Right lobe of liver (tissue), 6 donors: ENCODE measurements around the gene TLR9. TPM values are rescaled to one million over a fixed set of nuclear protein-coding genes. Genes with fewer than 3 reads are reported as not detected.
A peak's percentile ranks its signal among the peaks of the same experiment; 100 is the strongest.

Experiments
- ATAC-seq, 4 donors: fragments of 200-7000 bp; cut with Tn5 transposase; one replicate each; pipeline ENCODE4 v1.9.1; 2020; ENCODE audit warnings: mild to moderate bottlenecking in 4 of 4, moderate library complexity in 4 of 4
- DNase-seq, 3 donors: peaks; one replicate each; pipeline ENCODE4 v3.0.0-alpha.2; 2020
- H3K27ac ChIP-seq, 3 donors: fragments of 200-600 bp; one replicate each; pipeline ENCODE4 v1.8.0; 2022
- H3K27me3 ChIP-seq, 2 donors: fragments of 200-600 bp; one replicate each; pipeline ENCODE4 v1.8.0; 2022
- H3K36me3 ChIP-seq, 4 donors: fragments of 200-600 bp; sonication (generic) in 1 of 4; one replicate each; pipeline versions ENCODE4 v1.5.1 to v1.8.0; 2017 to 2022; ENCODE audit warnings: control low read depth in 1 of 4
- H3K4me1 ChIP-seq, 4 donors: fragments of 200-600 bp; sonication (generic) in 1 of 4; one replicate each; pipeline versions ENCODE4 v1.5.1 to v1.8.0; 2017 to 2022; ENCODE audit warnings: control low read depth in 1 of 4
- H3K4me3 ChIP-seq, 3 donors: fragments of 200-600 bp; one replicate each; pipeline ENCODE4 v1.8.0; 2022
- H3K9me3 ChIP-seq, 4 donors: fragments of 200-600 bp; sonication (generic) in 1 of 4; one replicate each; pipeline versions ENCODE4 v1.5.1 to v1.8.0; 2017 to 2022; ENCODE audit warnings: control low read depth in 1 of 4
- CTCF ChIP-seq, 4 donors: fragments of 200-600 bp in 3 of 4; fragments of 450-650 bp in 1 of 4; IDR thresholded peaks; one replicate each; pipeline versions ENCODE4 v1.5.1 to v1.8.0; 2016 to 2022; ENCODE audit warnings: antibody characterized with exemption in 4 of 4, mild to moderate bottlenecking in 2 of 4
- POLR2A ChIP-seq: fragments of 450-650 bp; IDR thresholded peaks from one replicate; pipeline ENCODE4 v1.6.1; 2017; ENCODE audit warnings: antibody characterized with exemption, mild to moderate bottlenecking
- WGBS: methylation state at CpG from one replicate; pipeline ENCODE4 v1.1.6; 2018; ENCODE audit warnings: low coverage, low lambda C conversion rate; ENCODE audit not compliant: insufficient coverage; ENCODE audit errors: missing lambda C conversion rate; 5-methylcytosine and 5-hydroxymethylcytosine counted together
- intact Hi-C, 2 donors: fragments of 100-400 bp; cut with DNase I; formaldehyde crosslinking; loops; one replicate each; pipeline versions ENCODE4 v1.11.2 to v1.14.1; 2022
- total RNA-seq, 6 experiments: library from RNA; depleted of rRNA in 2 of 6; stranded (reverse); fragments of >200 nt in 2 of 6; fragmentation: NEBNext Ultra II Directional in 3 of 6; extraction: Animal tissue kit (Norgen Biotek cat#: 25700) in 3 of 6; gene quantifications; one replicate each; pipeline versions ENCODE4 v1.1.0 to v1.2.4, GENCODE V29; 2016 to 2023
- donor health status: DM: no; HTN: yes; CAD: no.
- donor health status: DM: no; HTN: no; CAD: no.
- donor health status: DM: no; HTN: no; CAD: no.
- donor health status: DM: no; HTN: yes; CAD: no.
- donor health status: DM: no; HTN: yes; CAD: no.

The TLR9 gene
- total RNA-seq, 6 experiments from 2014 or later = 0.12 to 0.59 (median 0.24) TPM; not detected in 2

DNA sequence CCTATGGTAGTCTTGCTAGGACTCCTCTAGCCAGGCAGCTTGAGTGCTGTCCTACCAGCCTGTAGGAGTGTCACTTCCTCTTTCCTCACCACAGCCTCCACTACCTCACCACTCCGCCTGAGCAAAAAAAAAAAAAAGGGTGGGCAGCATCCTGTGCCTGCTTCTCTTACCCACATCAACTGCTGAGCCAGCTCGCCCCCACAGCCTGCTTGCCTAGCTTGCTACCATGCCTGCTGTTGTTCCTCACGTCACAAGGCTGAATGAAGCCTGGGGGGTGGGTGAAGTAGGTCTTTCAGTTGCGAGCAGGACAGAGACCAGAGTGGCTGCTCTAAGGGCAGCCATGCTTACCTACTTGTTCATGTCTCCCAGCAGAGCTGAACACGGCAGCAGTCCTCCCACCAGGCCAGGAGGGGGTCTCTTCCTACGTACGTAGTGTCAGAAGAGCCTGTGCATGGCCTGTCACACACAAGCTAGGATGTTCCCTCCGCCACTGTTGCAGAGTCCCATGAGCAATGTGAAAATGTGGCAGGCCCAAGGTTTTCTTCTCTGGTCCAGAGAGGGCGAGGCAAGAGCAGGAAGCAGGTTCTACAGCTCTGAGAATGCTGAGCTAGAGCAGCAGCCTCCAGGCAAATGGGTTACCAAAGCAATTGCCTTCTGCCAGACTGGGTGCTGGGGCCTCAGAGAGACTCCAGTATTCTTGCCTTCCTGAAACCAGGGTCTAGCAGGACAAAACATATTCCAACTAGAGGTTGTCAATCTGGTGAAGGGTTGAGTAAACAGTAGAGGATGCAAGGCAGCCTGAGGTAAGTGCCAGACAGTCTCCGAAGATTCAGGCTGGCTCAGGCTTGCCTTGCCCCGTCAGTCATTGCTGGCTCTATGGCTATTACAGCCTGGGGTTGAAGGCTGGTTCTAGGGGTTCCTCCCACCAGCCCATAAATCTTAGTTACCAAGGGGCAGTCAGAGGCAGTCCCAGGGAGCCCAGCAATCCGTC lies 28.2 kb upstream of the TLR9 start:
- Histone ChIP-seq H3K36me3 (peaks cover 6 to 61% (median 37%) of the 10 kb centered on the region in 4 donors), H3K27me3 (no peaks in the 10 kb centered on the region), H3K4me1 (no peaks in the 10 kb centered on the region), H3K27ac (no peak overlapping the region), H3K4me3 (no peak overlapping the region), H3K9me3 (no peaks in the 10 kb centered on the region)
- TF ChIP-seq CTCF (IDR thresholded peaks at IDR 0.05) (no peak), POLR2A (no peak)
- WGBS = 39% methylated on average over 5 of the region's 12 CpGs
- DNase-seq (peak in 2 of 3 donors; percentile 45 to 61), ATAC-seq (peak; percentile 59 to 70 (median 64))
- intact Hi-C loops = no loop called here

DNA sequence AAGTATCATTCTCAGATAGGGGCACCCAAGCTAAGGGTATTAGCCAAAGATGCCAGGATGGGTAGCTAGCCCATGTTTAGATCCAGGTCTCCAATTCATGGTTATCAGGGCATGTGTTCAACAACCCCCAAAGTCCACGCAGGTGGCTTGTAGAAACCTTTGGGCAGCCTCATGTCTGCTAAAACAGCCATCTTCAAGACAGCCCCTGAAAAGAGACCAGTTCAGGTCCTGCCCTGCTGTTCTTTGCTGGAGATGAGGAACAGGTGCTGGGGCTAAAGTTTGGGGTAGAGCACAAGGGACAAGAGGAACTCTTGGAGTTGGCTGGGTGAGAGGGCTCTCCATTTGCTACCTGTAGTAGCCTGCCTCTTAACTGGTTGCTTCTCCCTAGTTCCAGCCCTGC lies 24.7 kb upstream of the TLR9 start:
- intact Hi-C loops = no loop called here
- peaks cover 0 to 26% (median 10%) of the 10 kb centered on the region in 4 donors for H3K36me3 ChIP-seq

GRCh38 chr3:52249683-52250082 lies 24.2 kb upstream of the TLR9 start:
- Histone ChIP-seq H3K4me3 (no peak overlapping the region), H3K27me3 (no peaks in the 10 kb centered on the region), H3K4me1 (peaks cover 0 to 16% (median 4%) of the 10 kb centered on the region in 4 donors), H3K36me3 (peaks cover 0 to 26% (median 9%) of the 10 kb centered on the region in 4 donors), H3K9me3 (no peaks in the 10 kb centered on the region), H3K27ac (no peak overlapping the region)
- DNase-seq (no peak), ATAC-seq (no peak)
- no peak for TF ChIP-seq POLR2A
- TF ChIP-seq CTCF (IDR thresholded peaks at IDR 0.05) = no peak
- WGBS = 89% methylated on average over 4 of the region's 6 CpGs
- intact Hi-C loops = no loop called here

More for the DNA sequence above, 24.7 kb upstream of the TLR9 start:
- Histone ChIP-seq H3K27ac (no peak overlapping the region), H3K9me3 (no peaks in the 10 kb centered on the region), H3K4me1 (peaks cover 0 to 16% (median 4%) of the 10 kb centered on the region in 4 donors), H3K4me3 (no peak overlapping the region), H3K27me3 (no peaks in the 10 kb centered on the region)
- TF ChIP-seq CTCF (IDR thresholded peaks at IDR 0.05) (no peak), POLR2A (no peak)
- WGBS = no CpG with 5 or more reads among the region's 1 CpG
- DNase-seq = no peak
- ATAC-seq = no peak

DNA sequence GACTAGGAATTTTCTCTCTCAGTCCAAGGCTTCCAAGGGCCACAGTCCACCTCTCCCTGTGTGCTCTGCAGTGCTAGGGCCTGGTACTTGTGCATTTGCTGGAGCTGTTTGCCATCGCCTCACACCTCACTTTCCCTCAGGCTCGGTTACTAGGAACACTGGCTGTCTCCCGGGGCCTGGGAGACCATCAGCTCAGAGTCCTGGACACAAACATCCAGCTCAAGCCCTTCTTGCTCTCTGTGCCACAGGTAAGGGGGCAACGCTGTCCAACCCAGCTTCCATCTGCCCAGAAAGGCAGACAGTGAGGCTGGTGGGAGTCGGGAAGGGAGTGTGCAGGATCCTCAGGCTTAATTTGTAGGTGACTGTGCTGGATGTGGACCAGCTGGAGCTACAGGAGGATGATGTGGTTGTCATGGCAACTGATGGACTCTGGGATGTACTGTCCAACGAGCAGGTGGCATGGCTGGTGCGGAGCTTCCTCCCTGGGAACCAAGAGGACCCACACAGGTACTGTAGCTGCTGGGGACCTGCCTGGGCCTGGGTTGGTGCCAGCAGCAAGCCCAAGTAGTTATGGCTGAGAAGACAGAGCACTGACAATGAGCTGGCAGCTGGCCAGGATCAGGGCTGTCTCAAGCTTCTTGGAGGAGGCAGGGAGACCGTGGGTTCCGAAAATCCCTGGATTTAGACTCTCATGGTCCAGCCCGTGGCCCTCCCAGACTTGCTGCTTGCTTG lies 23.5 kb upstream of the TLR9 start:
- no peaks in the 10 kb centered on the region for H3K27me3 ChIP-seq
- peak in 2 of 3 donors; percentile 55 to 65 for DNase-seq
- TF ChIP-seq POLR2A (no peak), CTCF (IDR thresholded peaks at IDR 0.05) (no peak)
- no peaks in the 10 kb centered on the region for H3K9me3 ChIP-seq
- H3K4me1 ChIP-seq = peaks cover 0 to 16% (median 4%) of the 10 kb centered on the region in 4 donors
- no peak overlapping the region for H3K27ac ChIP-seq
- H3K4me3 ChIP-seq = no peak overlapping the region
- peaks cover 0 to 19% (median 9%) of the 10 kb centered on the region in 4 donors for H3K36me3 ChIP-seq
- peak in 1 of 4 donors; percentile 0 for ATAC-seq
- intact Hi-C loops = no loop called here
- WGBS = 89% methylated on average over 5 of the region's 10 CpGs
